B cell (primary cell): Measurements from ENCODE around the gene TUNAR. TPM values are rescaled to one million over a fixed set of nuclear protein-coding genes. Genes with fewer than 3 reads are reported as not detected.

Experiments used
- ATAC-seq: fragments of 200-7000 bp; cut with Tn5 transposase; one replicate; pipeline ENCODE4 v1.10.0; 2021; ENCODE audit warnings: low read depth, mild to moderate bottlenecking, moderate number of reproducible peaks, moderate library complexity
- CTCF ChIA-PET: fragments of 350-600 bp; sonication (Branson Sonifier 250); formaldehyde crosslinking; loops from one replicate; lab custom pipeline; 2021; ENCODE audit warnings: antibody characterized with exemption, inconsistent platforms; lab: Charles Lee
- POLR2A ChIA-PET: fragments of 350-600 bp; sonication (Branson Sonifier 250); formaldehyde crosslinking; loops from one replicate; lab custom pipeline; 2021; ENCODE audit warnings: antibody characterized with exemption; lab: Charles Lee
- DNase-seq: peaks from one replicate; pipeline ENCODE4 v3.0.0; 2013
- H2AFZ ChIP-seq: 2 replicates; pipeline ENCODE4 v1.6.1; 2012; ENCODE audit warnings: mild to moderate bottlenecking, low read depth, low read length; ENCODE audit not compliant: insufficient read depth, poor library complexity, severe bottlenecking
- H3K27ac ChIP-seq, 2 donors: 1 replicate in 1 of 2; 2 replicates in 1 of 2; pipeline ENCODE4 v1.5.1; 2012 to 2013; ENCODE audit warnings: low read length in 2 of 2, mild to moderate bottlenecking in 2 of 2, moderate library complexity in 1 of 2
- H3K27me3 ChIP-seq, 4 experiments: fragments of 200-600 bp in 1 of 4; sonication (generic) in 1 of 4; replicated peaks in 1 of 4; 1 replicate in 2 of 4; 2 replicates in 2 of 4; pipeline versions ENCODE4 v1.6.1 to v1.7.0; 2013 to 2016; ENCODE audit warnings: low read length in 3 of 4, mild to moderate bottlenecking in 2 of 4, mixed read lengths in 1 of 4, moderate library complexity in 1 of 4; ENCODE audit not compliant: insufficient read depth in 4 of 4, control insufficient read depth in 3 of 4; ENCODE audit errors: control extremely low read depth in 1 of 4
- H3K36me3 ChIP-seq, 2 experiments: replicated peaks in 1 of 2; 1 replicate in 1 of 2; 2 replicates in 1 of 2; pipeline versions ENCODE4 v1.6.1 to v1.7.1; 2013; ENCODE audit warnings: low read length in 1 of 2; ENCODE audit not compliant: insufficient read depth in 2 of 2, control insufficient read depth in 1 of 2; ENCODE audit errors: control extremely low read depth in 1 of 2, extremely low read depth in 1 of 2
- H3K4me1 ChIP-seq, 2 donors: fragments of 200-600 bp in 1 of 2; sonication (generic) in 1 of 2; 1 replicate in 1 of 2; 2 replicates in 1 of 2; pipeline versions ENCODE4 v1.5.1 to v1.6.1; 2013 to 2017; ENCODE audit warnings: low read length in 2 of 2; ENCODE audit not compliant: control insufficient read depth in 2 of 2, insufficient read depth in 2 of 2
- H3K4me2 ChIP-seq: replicated peaks from 2 replicates; pipeline ENCODE3; 2012; ENCODE audit warnings: mild to moderate bottlenecking, low read depth, low read length; ENCODE audit not compliant: poor library complexity, severe bottlenecking
- H3K4me3 ChIP-seq, 5 experiments: fragments of 200-600 bp in 1 of 5; sonication (generic) in 1 of 5; 1 replicate in 3 of 5; 2 replicates in 2 of 5; pipeline versions ENCODE4 v1.5.1 to v1.7.0; 2011 to 2016; ENCODE audit warnings: low read length in 4 of 5, mild to moderate bottlenecking in 4 of 5, low read depth in 2 of 5, control low read depth in 1 of 5, moderate library complexity in 1 of 5; ENCODE audit not compliant: insufficient read depth in 1 of 5; ENCODE audit errors: control extremely low read depth in 1 of 5, extremely low read depth in 1 of 5
- H3K79me2 ChIP-seq: fragments of 200-600 bp; sonication (generic); one replicate; pipeline ENCODE4 v1.6.0; 2016; ENCODE audit warnings: low read length; ENCODE audit not compliant: control insufficient read depth, insufficient read depth
- H3K9ac ChIP-seq: fragments of 200-600 bp; sonication (generic); 2 replicates; pipeline ENCODE4 v1.6.1; 2017; ENCODE audit warnings: mild to moderate bottlenecking, low read length, moderate library complexity
- H3K9me3 ChIP-seq, 3 donors: one replicate each; pipeline versions ENCODE4 v1.6.1 to v1.7.1; 2013; ENCODE audit warnings: low read length in 2 of 3; ENCODE audit not compliant: control insufficient read depth in 2 of 3, insufficient read depth in 1 of 3; ENCODE audit errors: control extremely low read depth in 1 of 3
- H4K20me1 ChIP-seq: 2 replicates; pipeline ENCODE4 v1.6.0; 2012; ENCODE audit warnings: mild to moderate bottlenecking, low read length; ENCODE audit not compliant: insufficient read depth, control insufficient read depth, poor library complexity, severe bottlenecking
- H3K27ac Mint-ChIP-seq: one replicate; pipeline ENCODE4 v1.8.0; 2021; ENCODE audit warnings: mixed read lengths
- H3K27me3 Mint-ChIP-seq: one replicate; pipeline ENCODE4 v1.8.0; 2021; ENCODE audit warnings: mixed read lengths
- H3K4me1 Mint-ChIP-seq: one replicate; pipeline ENCODE4 v1.8.0; 2021; ENCODE audit warnings: mixed read lengths
- H3K4me3 Mint-ChIP-seq: one replicate; pipeline ENCODE4 v1.8.0; 2021; ENCODE audit warnings: mixed read lengths
- H3K9me3 Mint-ChIP-seq: one replicate; pipeline ENCODE4 v1.8.0; 2022; ENCODE audit warnings: mixed read lengths; ENCODE audit not compliant: insufficient read depth
- EZH2 ChIP-seq: IDR thresholded peaks from 2 replicates; pipeline ENCODE4 v1.6.1; 2012; ENCODE audit warnings: borderline replicate concordance, low read depth, mild to moderate bottlenecking, moderate library complexity, low read length; ENCODE audit not compliant: insufficient read depth, poor library complexity, severe bottlenecking
- WGBS: methylation state at CpG from one replicate; pipeline ENCODE4 v1.1.5; 2013; ENCODE audit warnings: missing lambda C conversion rate; ENCODE audit not compliant: insufficient coverage; 5-methylcytosine and 5-hydroxymethylcytosine counted together
- intact Hi-C: fragments of 100-400 bp; cut with micrococcal nuclease; formaldehyde crosslinking; loops from one replicate; pipeline ENCODE4 v1.10.0; 2022
- polyA plus RNA-seq: library from polyadenylated mRNA; depleted of rRNA; stranded (reverse); fragments of >200 nt; gene quantifications from 2 replicates; pipeline ENCODE4 v1.2.3, GENCODE V29; 2012
- total RNA-seq, 2 donors: library from RNA; stranded (reverse); fragments of 120-200 nt in 1 of 2; gene quantifications; 1 replicate in 1 of 2; 2 replicates in 1 of 2; pipeline versions ENCODE4 v1.2.3 to v1.2.4, GENCODE V29; 2013 to 2022
- TF ChIP-seq, protein P1 (sequence below): fragments of 200-600 bp; IDR thresholded peaks from one replicate; pipeline ENCODE4 v1.8.0; 2022; ENCODE audit warnings: antibody characterized with exemption, mild to moderate bottlenecking

Gene TUNAR
- total and polyA plus RNA-seq, 2 donors (not counting 1 experiment from before 2014, with no cell fraction given), result 0.48 to 0.81 TPM

DNA sequence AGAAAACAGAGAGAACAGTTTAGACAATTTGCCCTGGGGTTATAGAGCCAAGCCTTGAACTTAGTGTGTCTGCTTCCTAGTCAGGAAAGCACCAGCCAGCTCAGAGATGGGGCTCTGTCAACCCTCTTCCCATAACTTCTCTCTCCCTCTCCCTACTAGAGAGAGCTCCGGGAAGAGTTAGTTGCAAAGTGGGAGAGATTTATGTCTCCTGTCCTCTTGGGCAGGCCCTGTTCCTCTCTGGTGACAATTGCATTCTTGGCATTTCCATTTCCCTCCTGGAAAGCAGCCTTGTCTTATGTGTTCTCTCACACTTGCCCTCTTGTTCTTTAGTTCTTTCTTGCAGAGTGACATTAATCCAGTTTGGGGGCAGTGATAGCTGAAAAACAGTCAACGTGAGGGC lies 42.1 kb upstream of the TUNAR start:
- Mint-ChIP-seq H3K4me3 (no peak overlapping the region), H3K27me3 (peaks cover 15% of the 10 kb centered on the region)
- H3K9me3 ChIP-seq, result peaks cover 0 to 5% (median 0%) of the 10 kb centered on the region in 3 donors

DNA sequence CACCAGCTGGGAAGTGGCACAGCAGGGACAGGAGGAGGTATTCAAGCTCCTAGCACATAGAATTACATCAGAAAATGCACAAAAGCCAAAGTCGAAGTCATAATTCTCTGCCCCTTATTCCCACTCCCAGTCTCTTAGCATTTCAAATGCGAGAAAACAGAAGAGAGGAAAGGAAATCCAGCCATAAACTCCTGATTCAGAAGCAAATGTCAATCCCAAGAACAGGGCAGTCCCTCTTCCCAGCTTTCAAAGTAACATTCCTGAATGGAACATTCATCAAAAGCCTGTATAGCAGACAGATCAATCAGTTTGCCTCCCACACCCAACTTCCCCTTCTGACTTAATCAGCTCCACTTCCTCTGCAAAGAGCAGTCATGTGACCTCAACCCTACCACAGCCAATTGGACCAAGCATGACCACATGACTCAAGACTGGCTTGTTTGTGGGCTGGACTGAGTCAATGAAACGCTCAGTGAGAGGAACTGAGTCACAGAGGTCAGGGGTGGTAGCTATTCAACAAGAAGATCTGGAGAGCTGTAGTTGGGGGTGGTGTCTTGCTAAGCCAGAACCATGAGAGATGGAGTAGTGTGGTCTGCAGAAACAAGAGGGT lies 41.4 kb upstream of the TUNAR start:
- H3K36me3 ChIP-seq, result no peaks in the 10 kb centered on the region
- Mint-ChIP-seq H3K9me3 (no peaks in the 10 kb centered on the region), H3K27me3 (peaks cover 8% of the 10 kb centered on the region), H3K4me1 (peaks cover 8% of the 10 kb centered on the region), H3K4me3 (no peak overlapping the region), H3K27ac (no peak overlapping the region)
- no peaks in the 10 kb centered on the region for H4K20me1 ChIP-seq
- POLR2A ChIA-PET, result no interaction called here
- intact Hi-C loops, result no loop called here
- no peak for TF ChIP-seq EZH2
- TF ChIP-seq, protein P1, sequence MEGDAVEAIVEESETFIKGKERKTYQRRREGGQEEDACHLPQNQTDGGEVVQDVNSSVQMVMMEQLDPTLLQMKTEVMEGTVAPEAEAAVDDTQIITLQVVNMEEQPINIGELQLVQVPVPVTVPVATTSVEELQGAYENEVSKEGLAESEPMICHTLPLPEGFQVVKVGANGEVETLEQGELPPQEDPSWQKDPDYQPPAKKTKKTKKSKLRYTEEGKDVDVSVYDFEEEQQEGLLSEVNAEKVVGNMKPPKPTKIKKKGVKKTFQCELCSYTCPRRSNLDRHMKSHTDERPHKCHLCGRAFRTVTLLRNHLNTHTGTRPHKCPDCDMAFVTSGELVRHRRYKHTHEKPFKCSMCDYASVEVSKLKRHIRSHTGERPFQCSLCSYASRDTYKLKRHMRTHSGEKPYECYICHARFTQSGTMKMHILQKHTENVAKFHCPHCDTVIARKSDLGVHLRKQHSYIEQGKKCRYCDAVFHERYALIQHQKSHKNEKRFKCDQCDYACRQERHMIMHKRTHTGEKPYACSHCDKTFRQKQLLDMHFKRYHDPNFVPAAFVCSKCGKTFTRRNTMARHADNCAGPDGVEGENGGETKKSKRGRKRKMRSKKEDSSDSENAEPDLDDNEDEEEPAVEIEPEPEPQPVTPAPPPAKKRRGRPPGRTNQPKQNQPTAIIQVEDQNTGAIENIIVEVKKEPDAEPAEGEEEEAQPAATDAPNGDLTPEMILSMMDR, result no peak
- H2AFZ ChIP-seq, result no peak overlapping the region
- no peak for DNase-seq
- H3K27me3 ChIP-seq, result no peaks in the 10 kb centered on the region
- H3K79me2 ChIP-seq, result no peaks in the 10 kb centered on the region
- no peak overlapping the region for H3K9ac ChIP-seq
- WGBS, result 52% methylated on average over 3 of the region's 3 CpGs
- H3K9me3 ChIP-seq, result peaks cover 0 to 5% (median 0%) of the 10 kb centered on the region in 3 donors
- H3K4me1 ChIP-seq, result peaks cover 7 to 8% of the 10 kb centered on the region in 2 donors
- H3K4me3 ChIP-seq, result no peak overlapping the region
- CTCF ChIA-PET, result interaction anchor here (0.6 kb wide), 1 partner anchor 155 kb away, joined by 3 read pairs; no protein-coding TSS in a partner anchor
- H3K27ac ChIP-seq, result no peak overlapping the region
- H3K4me2 ChIP-seq, result peak overlapping the region; percentile 14
- no peak for ATAC-seq

More for the DNA sequence above, 42.1 kb upstream of the TUNAR start:
- Histone ChIP-seq H4K20me1 (no peaks in the 10 kb centered on the region), H3K4me2 (no peak overlapping the region), H3K79me2 (no peaks in the 10 kb centered on the region), H3K4me3 (no peak overlapping the region), H3K4me1 (peaks cover 7 to 8% of the 10 kb centered on the region in 2 donors), H3K27ac (no peak overlapping the region), H3K9ac (no peak overlapping the region), H2AFZ (no peak overlapping the region), H3K27me3 (no peaks in the 10 kb centered on the region), H3K36me3 (no peaks in the 10 kb centered on the region)
- no peak for DNase-seq
- no peaks in the 10 kb centered on the region for H3K9me3 Mint-ChIP-seq
- H3K27ac Mint-ChIP-seq, result no peak overlapping the region
- H3K4me1 Mint-ChIP-seq, result peaks cover 8% of the 10 kb centered on the region
- TF ChIP-seq EZH2, result no peak
- TF ChIP-seq, protein P1, result no peak
- CTCF ChIA-PET, result no interaction called here
- no peak for ATAC-seq
- POLR2A ChIA-PET, result no interaction called here
- no CpG with 5 or more reads among the region's 2 CpGs for WGBS
- intact Hi-C loops, result no loop called here
